NK-92 treated with Interleukin-12 subunit alpha and Interleukin-12 subunit beta, amount 100 ng/mL, for 24 hours (cell line): ENCODE results near the gene C16orf78.

Source experiments
- DNase-seq: peaks from one replicate; lab custom pipeline; 2025; lab: John Stamatoyannopoulos, UW

Gene C16orf78

GRCh38 chr16:49373504-49373903, at the start of gene C16orf78:
Gene C16orf78, plus strand, starts transcription at chr16:49373804. Its CDS starts 136 bp downstream, at chr16:49373940.
- DNase-seq, result no peak

GRCh38 chr16:49324703-49325102, 48.9 kb upstream of the C16orf78 start:
- DNase-seq, result no peak

- DNase-seq, result no peak
These were observed 46.1 kb upstream of the C16orf78 start for GRCh38 chr16:49327466-49327865.

GRCh38 chr16:49328325-49328724, 45.3 kb upstream of the C16orf78 start:
- DNase-seq, result no peak

GRCh38 chr16:49330562-49331201, 42.9 kb upstream of the C16orf78 start:
- no peak for DNase-seq

GRCh38 chr16:49332589-49333258, 40.9 kb upstream of the C16orf78 start:
- DNase-seq, result no peak

- DNase-seq, result no peak
These were observed 40.4 kb upstream of the C16orf78 start for GRCh38 chr16:49333259-49333597.

- no peak for DNase-seq
These were observed 37.8 kb upstream of the C16orf78 start for GRCh38 chr16:49335828-49336227.

DNA sequence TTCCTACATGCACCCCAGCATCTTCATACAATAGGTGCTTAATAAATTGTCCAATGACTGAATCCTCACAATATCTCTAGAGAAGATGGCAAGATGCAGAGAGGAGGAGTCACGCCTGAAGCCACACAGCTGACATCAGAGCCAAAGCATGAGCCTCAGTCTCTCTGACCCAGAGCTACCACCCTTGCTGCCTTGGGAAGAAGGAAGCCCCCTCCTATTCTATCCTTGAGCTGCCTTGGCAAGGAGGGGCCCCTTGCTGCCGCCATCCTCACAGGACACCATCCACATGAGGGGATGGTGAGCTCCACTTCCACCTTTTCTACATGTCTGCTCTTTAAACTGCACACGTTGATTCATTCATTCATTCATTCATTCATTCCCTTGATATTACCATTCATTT, 37.0 kb upstream of the C16orf78 start:
- no peak for DNase-seq

GRCh38 chr16:49337814-49338350, 35.7 kb upstream of the C16orf78 start:
- DNase-seq, result no peak

GRCh38 chr16:49338611-49339265, 34.9 kb upstream of the C16orf78 start:
- no peak for DNase-seq

DNA sequence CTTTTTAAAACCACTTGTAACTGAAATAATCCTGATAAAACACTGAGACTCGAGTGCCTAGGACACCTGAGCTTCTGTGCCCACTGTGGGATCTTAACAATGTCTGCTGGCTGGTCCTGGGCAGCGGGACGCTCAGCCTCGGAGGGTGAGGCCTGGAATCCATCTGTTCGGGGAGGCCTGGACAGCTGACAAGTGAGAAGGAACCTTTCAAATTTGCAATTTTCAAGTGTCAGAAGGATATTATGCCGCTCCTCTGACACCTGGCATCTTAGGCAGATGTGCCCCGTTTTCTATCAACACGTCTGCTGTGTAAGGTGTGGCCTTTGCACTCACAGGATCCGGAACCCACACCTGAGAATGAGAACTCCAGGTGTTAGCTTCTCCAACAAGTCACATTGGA, 33.1 kb upstream of the C16orf78 start:
- DNase-seq, result no peak

GRCh38 chr16:49341706-49342105, 31.9 kb upstream of the C16orf78 start:
- DNase-seq, result no peak

DNA sequence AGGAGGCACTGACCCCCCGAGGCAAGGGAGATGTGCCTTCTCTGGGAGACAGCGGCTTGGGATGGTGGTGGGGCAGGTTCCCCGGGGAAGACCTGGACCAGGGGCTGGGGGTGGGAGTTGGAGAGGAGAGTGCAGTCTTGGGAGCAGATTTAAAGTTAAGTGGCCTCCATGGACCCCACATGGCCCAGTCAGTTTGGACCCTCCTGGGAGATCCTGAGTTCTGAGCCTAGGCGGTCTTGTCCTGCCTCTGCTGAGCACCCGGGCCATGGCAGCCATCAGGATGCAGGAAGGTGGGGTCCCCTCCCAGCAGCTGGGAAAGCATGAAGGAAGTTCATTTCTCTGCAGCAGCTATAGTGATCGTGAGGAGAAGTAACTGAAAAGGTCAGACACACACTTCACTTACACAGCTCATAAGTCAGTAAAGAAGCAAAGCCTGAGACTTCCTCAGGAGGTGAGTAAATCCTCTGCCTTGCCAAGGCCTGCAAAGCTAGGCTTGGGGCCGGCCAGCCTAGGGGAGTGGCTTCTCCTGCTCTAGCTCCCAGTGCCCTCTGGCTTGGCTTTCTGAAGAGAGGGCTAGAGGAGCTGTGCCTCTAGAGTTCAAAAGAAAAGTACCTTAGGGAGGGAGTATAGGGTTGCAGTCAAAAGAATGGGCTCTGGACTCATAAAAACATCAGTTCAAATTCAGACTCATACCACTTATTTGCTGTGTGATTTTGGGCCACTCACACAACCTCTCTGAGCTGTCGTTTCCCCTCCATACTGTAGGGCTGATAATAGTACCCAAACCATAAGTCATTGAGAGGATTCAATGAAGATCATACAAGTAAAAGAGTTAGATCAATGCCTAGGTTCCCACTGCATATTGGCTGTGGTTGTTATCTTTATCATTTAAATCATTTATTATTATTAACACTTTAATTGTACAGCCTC, 31.0 kb upstream of the C16orf78 start:
- DNase-seq, result no peak

DNA sequence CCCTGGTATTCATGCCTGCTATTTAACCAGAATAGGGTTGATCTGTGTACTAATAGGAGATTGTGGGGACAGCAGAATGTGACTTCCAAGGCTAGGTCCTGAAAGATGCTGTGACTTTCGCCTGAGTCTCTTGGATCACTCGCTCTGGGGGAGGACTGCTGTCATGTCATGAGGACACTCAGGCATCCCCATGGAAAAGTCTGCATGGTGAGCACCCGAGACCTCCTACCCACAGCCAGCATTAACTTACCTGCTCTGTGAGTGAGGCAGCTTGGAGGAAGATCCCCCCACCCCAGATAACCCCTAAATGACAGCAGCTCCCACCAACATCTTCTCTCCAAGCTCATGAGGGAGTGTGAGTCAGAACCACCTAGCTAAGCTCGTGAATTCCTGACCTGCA, 30.3 kb upstream of the C16orf78 start:
- no peak for DNase-seq

- no peak for DNase-seq
These were observed 29.2 kb upstream of the C16orf78 start for GRCh38 chr16:49344401-49344800.

- no peak for DNase-seq
These were observed 27.8 kb upstream of the C16orf78 start for GRCh38 chr16:49345829-49346228.

GRCh38 chr16:49346459-49346858, 27.1 kb upstream of the C16orf78 start:
- DNase-seq, result no peak

- no peak for DNase-seq
These were observed 26.1 kb upstream of the C16orf78 start for GRCh38 chr16:49347476-49347875.

DNA sequence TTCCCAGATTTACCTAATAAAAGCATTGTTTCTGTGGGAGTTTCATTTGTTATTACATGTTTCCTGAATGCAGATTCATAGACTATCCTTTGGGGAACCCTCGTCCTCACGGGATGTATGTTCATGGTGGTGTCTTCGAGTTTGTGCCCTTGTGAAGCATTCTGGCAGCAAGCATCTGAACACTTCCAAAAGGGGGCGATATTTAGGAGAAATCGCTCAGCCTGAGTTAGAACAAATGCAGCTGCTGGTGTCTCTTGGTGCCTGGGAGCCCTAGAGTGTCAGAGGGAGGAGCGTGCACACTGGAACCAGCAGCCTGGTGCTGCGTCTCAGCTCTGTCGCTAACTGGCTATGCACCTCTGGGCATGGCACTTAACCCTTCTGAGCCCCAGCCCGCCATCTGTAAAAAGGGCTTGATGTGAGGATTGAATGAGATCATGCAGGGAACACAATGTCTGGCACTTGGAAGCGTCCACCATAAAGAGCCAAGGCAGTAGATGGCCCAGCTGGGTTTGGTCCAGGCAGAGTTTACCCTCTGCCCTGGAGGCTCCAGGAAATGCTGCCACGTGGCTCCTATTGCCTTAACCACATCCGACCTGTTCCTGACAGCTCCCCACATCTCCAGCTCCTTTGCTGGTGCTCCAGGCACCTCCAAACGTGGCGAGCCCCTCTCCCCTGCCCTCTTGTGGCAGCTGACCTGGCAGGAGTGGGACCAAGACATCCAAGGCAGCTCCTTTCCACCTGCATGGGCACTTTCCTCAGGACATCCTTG, 25.0 kb upstream of the C16orf78 start:
- DNase-seq, result no peak

GRCh38 chr16:49349446-49350168, 24.0 kb upstream of the C16orf78 start:
- no peak for DNase-seq
